PFSK-1 (cell line): ENCODE results near the gene ACADVL.
A peak's percentile ranks its signal among the peaks of the same experiment; 100 is the strongest.

ENCODE experiments used
- FOXP2 ChIP-seq: optimal IDR thresholded peaks from 2 replicates; pipeline ENCODE3; 2011; ENCODE audit warnings: borderline replicate concordance, control low read depth, inconsistent platforms; ENCODE audit not compliant: insufficient read depth; ENCODE audit errors: extremely low read length, extremely low read depth
- POLR2AphosphoS5 ChIP-seq: IDR thresholded peaks from 2 replicates; pipeline ENCODE4 v1.6.1; 2012; ENCODE audit warnings: low read depth, mild to moderate bottlenecking, control low read depth, low read length, moderate library complexity
- REST ChIP-seq, 2 experiments: IDR thresholded peaks; 2 replicates each; pipeline versions ENCODE4 v1.6.1 to v1.8.0; 2011 to 2012; ENCODE audit warnings: low read depth in 2 of 2, low read length in 2 of 2, control low read depth in 1 of 2, inconsistent platforms in 1 of 2, mild to moderate bottlenecking in 1 of 2, moderate library complexity in 1 of 2; ENCODE audit not compliant: insufficient read depth in 1 of 2
- SIN3A ChIP-seq: IDR thresholded peaks from 2 replicates; pipeline ENCODE4 v1.6.1; 2012; ENCODE audit warnings: mild to moderate bottlenecking, low read length, moderate library complexity, borderline replicate concordance; ENCODE audit not compliant: insufficient read depth
- TAF1 ChIP-seq: IDR thresholded peaks from 2 replicates; pipeline ENCODE4 v1.6.1; 2012; ENCODE audit warnings: low read length, control low read depth, borderline replicate concordance; ENCODE audit not compliant: insufficient read depth

The ACADVL gene

GRCh38 chr17:7179317-7180254, 40.2 kb upstream of the ACADVL start, which contains the start of gene ASGR1:
Gene ASGR1, minus strand, starts transcription at chr17:7179370. Its CDS starts 807 bp downstream, at chr17:7178563.
- no peak for TF ChIP-seq REST (IDR thresholded peaks at IDR 0.05; ENCODE audit: insufficient read depth in 1 of 2, low read depth in 2 of 2, low read length in 2 of 2)
- TF ChIP-seq FOXP2: no peak
- no peak for TF ChIP-seq SIN3A
- no peak for TF ChIP-seq TAF1
- TF ChIP-seq POLR2AphosphoS5: no peak

- TF ChIP-seq SIN3A: no peak
- TF ChIP-seq POLR2AphosphoS5: no peak
- TF ChIP-seq FOXP2: no peak
- no peak for TF ChIP-seq REST (IDR thresholded peaks at IDR 0.05; ENCODE audit: insufficient read depth in 1 of 2, low read depth in 2 of 2, low read length in 2 of 2)
- no peak for TF ChIP-seq TAF1
These were observed 36.2 kb upstream of the ACADVL start for GRCh38 chr17:7183433-7184090.

- TF ChIP-seq SIN3A: no peak
- TF ChIP-seq TAF1: no peak
- TF ChIP-seq FOXP2: no peak
- TF ChIP-seq REST (IDR thresholded peaks at IDR 0.05; ENCODE audit: insufficient read depth in 1 of 2, low read depth in 2 of 2, low read length in 2 of 2): no peak
- TF ChIP-seq POLR2AphosphoS5: no peak
These were observed 35.6 kb upstream of the ACADVL start for GRCh38 chr17:7184091-7184488.

GRCh38 chr17:7184647-7185046, 35.1 kb upstream of the ACADVL start:
- TF ChIP-seq POLR2AphosphoS5: no peak
- TF ChIP-seq FOXP2: no peak
- TF ChIP-seq SIN3A: no peak
- no peak for TF ChIP-seq REST (IDR thresholded peaks at IDR 0.05; ENCODE audit: insufficient read depth in 1 of 2, low read depth in 2 of 2, low read length in 2 of 2)
- TF ChIP-seq TAF1: no peak

GRCh38 chr17:7186241-7186640, 33.5 kb upstream of the ACADVL start:
- TF ChIP-seq SIN3A (no peak), TAF1 (no peak), FOXP2 (no peak), POLR2AphosphoS5 (0 out of 2 replicates have a peak, but pooled peaks have one; percentile 11), REST (IDR thresholded peaks at IDR 0.05; ENCODE audit: insufficient read depth in 1 of 2, low read depth in 2 of 2, low read length in 2 of 2) (no peak)
